ENCODE measurements around the gene USPL1.

GRCh38 chr13:30659980-30660379, 42.3 kb downstream of the USPL1 start:
- TF ChIP-seq CTCF (IDR thresholded peaks at IDR 0.05) (no peak), POLR2A (IDR thresholded peaks at IDR 0.05) (no peak)

Measured in testis (tissue), 2 donors.